ENCODE measurements around the gene KDF1.

The KDF1 gene

GRCh38 chr1:26915204-26915842 lies 44.9 kb downstream of the KDF1 start:
- no peak for DNase-seq (ENCODE audit: low read depth in 2 of 2)

- no peak for DNase-seq (ENCODE audit: low read depth in 2 of 2)
Observed at GRCh38 chr1:26913754-26914619, 46.3 kb downstream of the KDF1 start, which contains the start of gene NR0B2. TSS of gene NR0B2 (minus strand) at chr1:26913975. CDS start at chr1:26913940, 35 bp downstream.

GRCh38 chr1:26913389-26913753 lies 46.9 kb downstream of the KDF1 start:
- DNase-seq (ENCODE audit: low read depth in 2 of 2) = no peak

GRCh38 chr1:26912147-26912490 lies 48.1 kb downstream of the KDF1 start:
- no peak for DNase-seq (ENCODE audit: low read depth in 2 of 2)

GRCh38 chr1:26911399-26912146 lies 48.7 kb downstream of the KDF1 start:
- no peak for DNase-seq (ENCODE audit: low read depth in 2 of 2)

- DNase-seq (ENCODE audit: low read depth in 2 of 2) = no peak
Observed at GRCh38 chr1:26910343-26911160, 49.7 kb downstream of the KDF1 start.

GRCh38 chr1:26909951-26910342 lies 50.3 kb downstream of the KDF1 start:
- no peak for DNase-seq (ENCODE audit: low read depth in 2 of 2)

- DNase-seq (ENCODE audit: low read depth in 2 of 2) = no peak
Observed at GRCh38 chr1:26907071-26907917, 53.0 kb downstream of the KDF1 start.

GRCh38 chr1:26900815-26901511 lies 59.3 kb downstream of the KDF1 start:
- no peak for DNase-seq (ENCODE audit: low read depth in 2 of 2)

- DNase-seq (ENCODE audit: low read depth in 2 of 2) = peak; percentile 70 to 76
Observed at GRCh38 chr1:26900001-26900814, 60.1 kb downstream of the KDF1 start, which contains the start of gene GPATCH3. TSS of gene GPATCH3 (minus strand) at chr1:26900467. CDS start at chr1:26900442, 25 bp downstream.

Data from stimulated activated CD4-positive, alpha-beta T cell treated with anti-CD3 and anti-CD28 coated beads, Interleukin-1b, Interleukin-23, amount 100 ng/mL, for 1 hour (primary cell).